NCI-H146 treated with DMSO at 0.1 percent for 48 hours (cell line): ENCODE data around the gene CTDP1.

ENCODE experiments used
- DNase-seq: peaks from one replicate; lab custom pipeline; 2025; ENCODE audit not compliant: unreplicated experiment; lab: John Stamatoyannopoulos, UW

The CTDP1 gene

DNA sequence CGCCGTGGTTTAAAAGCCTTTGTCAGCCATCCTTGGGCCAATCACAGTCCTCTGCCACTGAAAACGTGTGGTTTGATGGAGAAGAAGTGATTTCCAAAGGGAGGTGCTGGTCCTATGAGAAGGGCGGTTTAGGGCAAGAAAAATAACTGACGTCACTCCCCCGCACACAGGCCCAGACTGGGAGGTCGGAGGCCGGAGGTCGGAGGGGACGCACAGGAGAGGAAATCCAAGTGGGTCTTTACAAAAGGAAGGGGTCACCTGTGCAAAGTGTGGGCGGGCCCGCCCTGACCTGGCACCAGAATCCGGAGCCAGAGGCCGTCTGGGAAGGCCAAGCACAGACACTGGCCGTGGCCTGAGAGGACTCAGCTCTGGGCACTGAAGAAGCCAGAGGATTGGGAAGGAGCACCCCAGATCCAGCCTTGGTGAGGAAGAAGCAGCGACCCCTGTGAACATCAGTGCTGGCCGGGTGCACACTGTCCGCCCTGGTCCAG, 100.1 kb downstream of the CTDP1 start:
- DNase-seq: no peak

DNA sequence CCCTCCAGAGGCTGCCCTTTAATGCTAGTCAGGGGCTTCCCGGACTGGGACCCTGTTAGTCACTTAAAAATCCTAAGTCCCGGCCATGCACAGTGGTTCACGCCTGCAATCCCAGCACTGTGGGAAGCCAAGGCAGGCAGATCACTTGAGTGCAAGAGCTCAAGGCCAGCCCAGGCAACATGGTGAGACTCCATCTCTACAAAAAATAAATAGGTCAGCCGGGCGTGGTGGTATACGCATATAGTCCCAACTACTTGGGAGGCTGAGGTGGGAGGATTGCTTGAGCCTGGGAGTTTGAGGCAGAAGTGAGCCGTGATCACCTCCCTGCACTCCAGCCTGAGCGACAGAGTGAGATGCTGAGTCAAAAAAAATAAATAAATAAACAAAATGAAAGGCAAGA, 100.9 kb downstream of the CTDP1 start:
- no peak for DNase-seq

DNA sequence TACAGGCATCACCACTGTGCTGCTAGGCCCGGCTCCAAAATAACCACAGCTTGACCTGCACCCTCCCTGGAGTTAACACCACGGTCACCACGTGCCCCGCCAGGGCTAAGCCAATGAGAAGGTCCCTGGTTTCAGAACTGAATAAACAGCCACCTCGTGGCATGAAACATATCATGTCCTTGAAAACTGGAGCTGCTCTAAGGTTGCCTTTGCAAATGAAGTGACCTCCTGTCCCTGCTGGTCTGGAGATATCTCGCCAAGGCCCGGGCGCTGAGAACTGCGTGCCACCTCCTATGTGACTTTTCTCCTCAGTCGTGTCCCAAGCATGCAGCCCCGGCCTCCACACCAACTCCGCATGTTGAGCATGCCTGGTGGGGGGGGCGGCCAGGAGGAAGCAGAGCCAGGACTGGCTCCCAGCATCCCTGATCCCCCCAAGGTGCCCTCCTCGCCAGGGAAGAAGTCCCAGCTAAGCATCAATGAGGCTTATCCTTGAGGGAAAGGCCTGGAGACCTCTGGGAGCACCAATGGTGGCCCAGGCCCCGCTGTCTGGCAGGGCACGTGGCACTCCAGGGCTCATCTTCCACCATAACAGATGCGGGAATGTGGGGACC, 101.8 kb downstream of the CTDP1 start:
- no peak for DNase-seq

DNA sequence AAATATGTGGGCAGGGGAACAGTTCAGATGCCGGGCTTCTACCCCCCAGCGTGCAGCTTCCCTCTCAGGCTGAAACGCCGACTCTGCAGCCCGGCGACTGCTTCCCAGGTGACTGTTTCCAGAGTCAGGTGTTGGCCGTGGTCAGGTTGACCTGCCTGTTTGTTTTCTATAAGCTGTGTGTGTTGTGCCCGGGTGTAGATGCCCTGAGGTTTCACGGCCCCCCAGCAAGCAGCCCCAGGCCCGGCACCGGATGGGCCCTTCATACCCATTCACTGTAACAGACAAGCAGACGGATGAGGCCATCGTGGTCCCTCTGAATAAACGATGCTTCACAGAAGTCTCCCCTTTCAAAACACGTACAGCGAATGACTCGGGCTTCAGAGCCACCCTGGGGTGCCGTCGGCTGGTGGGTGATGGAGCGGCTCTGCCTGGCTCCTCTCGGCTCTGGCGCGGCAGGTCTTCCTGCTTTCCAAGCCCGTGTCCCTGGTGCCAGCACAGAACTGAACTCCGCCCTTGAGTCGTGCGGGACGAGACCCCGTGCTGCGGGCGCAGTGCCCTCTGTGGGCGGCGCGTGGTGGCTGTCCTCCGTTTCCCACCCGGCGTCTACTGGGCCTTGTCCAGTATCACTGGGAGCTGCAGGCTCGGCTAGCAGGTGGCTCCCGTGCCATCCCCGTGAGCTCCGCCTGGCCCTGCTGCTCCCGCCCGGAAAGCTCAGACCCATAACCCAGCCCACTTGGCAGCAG, 103.1 kb downstream of the CTDP1 start:
- peak; percentile 29 for DNase-seq

DNA sequence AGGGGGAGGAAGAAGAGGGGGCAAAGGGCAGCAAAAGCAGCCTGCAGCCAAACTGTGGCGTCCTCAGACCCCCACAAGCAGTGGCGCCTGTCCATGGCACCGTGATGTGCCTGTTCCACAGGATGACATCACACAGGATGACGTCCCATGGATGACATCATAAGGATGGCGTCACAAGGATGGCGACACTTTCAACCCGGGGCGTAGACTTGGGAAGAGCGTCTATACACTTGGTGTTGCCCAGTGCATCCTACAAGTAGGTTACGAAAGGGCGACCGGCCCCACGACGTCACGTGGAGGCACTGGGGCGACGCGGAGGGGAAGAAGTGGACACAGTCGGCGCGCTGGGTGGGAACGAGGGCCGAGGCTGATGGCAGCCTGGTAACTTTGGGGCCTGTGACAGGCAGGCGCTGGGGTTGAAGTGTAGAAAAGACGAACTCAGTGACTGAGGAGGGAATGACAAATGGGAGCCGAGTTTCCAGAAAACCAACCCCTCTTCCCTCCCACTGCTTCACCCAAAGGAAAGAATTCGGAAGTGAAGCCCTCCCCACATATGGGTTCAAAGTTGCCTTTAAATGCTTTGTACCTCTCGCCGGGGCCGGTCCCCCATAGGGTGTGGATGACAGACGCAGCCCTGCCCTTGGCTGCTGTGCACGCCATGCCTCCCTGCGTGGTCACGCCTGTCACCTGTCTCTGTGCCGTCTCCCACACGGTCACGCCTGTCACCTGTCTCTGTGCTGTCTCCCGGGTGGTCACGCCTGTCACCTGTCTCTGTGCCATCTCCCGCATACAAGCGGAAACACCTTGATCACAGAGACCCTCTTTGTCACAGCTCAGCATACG, 104.7 kb downstream of the CTDP1 start:
- DNase-seq: no peak

DNA sequence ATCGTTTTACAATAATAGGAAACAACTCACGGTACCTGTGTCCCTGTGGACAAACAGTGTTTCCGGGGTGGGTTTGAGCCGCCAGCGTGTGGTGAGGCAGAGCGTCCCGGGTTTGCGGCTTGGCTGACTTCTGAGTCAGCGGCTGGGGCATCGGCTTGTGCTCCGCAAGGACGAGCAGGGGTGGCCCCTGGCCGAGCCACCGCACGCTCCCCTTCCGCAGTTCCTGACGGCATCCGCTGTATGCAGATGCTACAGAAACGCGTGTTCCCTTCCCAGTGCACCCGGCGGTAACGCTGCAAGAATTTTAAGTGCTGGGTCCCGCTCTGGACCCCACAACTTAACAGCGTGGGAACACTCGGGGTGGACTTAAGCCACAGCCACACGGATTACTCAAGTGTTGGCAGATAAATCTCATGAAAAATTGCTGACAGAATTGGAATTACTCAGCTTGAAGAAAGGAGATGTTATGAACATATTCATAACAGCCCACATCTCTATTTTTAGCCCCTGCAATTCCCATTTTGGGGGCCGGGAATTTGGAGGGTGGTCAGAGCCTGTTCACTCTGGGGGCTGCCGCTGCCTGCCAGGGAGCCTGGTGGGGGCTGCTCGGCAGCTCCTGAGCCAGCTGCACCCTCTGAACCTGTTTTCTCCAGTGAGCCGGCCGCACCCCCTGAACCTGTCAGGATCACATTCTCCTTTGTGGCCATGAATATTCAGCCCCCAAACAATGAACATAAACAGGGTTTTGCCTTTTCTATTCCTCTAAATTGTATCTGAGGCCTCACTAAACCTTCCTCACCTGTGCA, 105.6 kb downstream of the CTDP1 start:
- DNase-seq: peak; percentile 41

DNA sequence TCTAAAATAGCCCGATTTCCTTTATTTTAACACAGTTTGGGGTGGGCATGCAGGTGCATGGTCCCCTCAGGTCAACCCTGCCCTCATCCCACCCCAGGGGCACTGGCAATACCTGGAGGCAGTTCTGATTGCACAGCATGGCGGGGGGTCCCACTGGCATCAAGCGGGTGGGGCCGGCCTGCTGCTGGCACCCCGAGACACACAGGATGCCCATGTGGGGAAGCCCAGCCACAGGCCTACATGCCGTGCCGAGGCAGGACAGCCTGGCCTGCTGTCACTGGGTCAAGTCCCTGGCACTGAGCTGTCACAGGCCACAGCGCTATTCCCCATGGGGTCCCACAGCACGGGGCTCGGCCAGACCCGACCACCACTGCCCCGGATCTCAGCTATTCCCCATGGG, 106.2 kb downstream of the CTDP1 start:
- DNase-seq: no peak

DNA sequence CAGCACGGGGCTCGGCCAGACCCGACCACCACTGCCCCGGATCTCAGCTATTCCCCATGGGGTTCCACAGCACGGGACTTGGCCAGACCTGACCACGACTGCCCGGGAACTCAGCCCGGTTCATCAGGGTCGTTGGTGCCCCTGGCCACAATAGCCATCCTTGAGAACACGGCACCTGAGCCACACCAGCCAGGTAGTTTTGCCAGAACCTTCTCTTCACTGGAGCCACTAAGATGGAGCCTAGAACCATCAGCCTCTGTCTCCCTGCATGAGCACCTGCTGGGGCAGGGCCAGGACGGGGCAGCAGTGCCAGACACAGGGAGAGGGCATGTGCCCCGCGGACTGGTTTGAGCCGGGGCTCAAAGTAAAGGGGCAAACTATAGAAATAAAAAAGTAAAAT, 106.7 kb downstream of the CTDP1 start:
- DNase-seq: no peak

DNA sequence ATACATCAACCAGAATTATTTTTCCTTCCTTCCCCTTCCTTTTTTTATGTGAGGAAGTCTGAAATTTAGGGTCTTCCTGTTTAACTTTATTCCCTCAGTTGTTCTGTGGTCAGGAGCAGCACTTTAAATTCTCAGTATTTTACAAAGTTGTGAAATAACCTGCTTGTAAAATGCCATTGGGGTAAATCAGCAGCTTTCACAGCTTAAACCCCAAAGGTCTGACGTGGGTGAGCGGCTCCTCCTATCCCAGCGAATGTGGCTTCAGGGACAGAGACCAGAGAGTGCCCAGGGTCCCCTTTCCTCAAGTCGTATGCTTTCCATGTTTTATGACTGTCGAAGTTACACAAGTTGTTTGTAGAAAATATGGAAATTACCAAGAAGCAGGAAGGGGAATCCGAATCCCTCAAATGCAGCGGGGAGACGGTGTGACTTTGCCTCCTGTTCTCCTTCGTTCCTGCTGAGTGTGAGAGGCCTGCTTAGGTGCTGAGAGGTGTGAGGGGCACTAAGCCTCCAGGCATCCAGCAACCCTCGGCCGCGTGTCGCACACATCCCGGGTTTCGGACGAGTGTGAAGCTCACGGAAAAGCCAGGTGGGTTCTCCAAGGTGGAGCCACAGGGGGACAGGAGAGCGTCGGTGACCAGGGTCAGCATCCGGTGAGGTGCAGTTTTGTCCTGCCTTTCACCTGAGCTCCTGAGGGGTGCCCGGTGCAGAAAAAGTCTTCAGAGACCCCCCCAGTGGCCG, 107.4 kb downstream of the CTDP1 start:
- DNase-seq: no peak

DNA sequence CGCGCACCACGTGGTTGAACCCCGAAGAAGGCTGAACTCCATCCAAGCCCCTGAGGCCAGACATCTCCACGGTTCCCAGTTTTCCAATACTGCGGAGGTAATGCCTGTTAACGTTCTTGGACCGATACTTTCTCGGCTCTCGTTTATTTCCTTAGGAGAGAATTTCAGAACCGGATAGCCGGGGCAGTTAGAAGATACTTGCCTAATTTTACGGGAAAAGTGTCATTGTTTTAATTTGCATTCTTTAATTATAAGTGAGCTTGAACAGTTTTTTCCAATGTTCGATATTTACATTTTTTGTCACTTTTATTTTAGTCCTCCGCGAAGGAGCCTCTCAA, 107.9 kb downstream of the CTDP1 start:
- DNase-seq: no peak

DNA sequence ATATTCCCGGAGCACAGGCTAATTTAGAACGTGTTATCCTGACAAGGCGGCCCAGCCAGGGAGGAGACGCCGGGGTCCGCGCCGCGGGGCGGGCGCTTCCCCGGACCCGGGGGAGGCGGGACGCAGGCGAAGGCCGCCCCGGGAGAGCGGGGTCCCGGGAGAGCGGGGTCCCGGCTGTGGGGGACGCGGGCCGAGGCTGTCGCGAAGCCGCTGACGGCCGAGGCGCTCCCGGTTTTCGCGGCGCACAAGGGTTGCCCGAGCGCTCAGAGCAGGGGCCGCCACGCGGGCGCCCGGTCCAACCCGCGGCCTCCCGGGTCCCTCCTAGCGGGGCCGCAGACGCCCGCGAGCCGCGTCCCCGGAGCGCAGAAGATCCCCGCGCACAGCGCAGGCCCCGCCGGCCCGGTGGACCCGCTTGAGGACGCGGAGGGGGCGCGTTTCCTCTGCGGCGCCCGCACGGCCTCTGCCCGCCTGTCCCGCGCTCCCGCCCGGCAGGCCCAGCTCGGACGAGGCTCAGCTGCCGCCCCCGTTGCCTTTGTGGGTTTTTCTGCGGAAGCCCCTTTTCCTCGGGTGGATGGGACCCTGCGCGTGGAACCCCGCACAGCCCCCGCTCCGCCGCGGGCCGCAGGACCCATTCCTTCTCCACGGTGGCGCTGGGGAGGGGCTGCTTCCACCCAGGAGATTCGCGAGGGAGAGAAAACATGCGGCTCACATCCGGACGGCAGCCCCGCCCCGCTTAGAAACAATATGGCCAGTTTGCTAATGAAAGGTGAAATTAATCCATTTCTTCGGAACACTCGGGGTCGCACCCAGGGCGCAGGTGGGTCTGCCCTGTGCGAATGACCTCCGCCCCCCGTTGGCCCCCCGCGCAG, 108.5 kb downstream of the CTDP1 start:
- DNase-seq: no peak

DNA sequence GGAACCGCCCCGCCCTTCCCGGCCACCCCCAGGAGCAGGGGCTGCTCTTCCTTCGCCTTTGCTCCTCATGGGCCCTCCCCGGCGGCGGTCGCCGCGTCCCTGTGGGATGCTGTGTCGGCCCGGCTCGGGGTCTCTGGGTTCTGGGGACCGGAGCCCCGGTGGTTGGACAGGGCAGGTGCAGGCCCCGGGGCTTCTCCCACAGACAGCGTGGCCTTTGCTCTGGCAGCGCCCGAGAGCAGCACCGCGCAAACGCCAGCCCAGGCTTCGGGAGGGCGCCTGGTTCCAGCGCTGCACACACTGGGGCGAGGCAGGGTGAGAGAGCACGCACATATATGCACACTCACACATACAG, 109.1 kb downstream of the CTDP1 start:
- no peak for DNase-seq

DNA sequence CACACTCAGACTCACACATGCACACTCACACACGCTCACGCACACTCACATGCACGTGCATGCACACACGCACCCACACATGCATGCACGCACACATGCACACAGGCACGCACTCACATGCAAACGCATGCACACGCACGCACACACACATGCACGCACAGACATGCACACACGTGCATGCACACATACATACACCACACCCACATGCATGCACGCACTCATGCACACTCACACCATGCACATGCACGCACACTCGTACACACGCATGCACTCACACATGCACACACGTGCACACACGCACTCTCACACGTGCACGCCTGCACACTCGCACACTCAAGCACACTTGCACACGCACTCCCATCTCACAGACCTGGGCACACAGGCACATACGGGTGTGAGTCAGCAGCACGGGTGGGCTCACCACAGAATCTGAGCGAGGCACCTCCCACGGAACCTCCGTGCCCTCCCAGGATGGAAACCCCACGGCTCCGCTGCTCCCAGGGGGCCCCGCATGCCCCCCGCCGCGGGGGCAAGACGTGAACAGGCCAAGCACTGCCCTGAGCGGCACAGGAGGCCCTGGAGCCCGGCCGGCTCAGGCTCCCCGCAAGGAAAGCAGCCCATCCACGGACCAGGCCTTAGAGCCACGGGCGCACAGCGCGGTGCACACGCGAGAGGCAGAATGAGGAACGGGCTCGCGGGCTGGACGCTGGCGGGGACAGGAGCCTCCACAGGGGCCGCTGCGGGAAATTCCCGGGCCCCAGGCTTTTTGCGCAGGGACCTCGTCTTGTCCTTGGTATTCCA, 109.7 kb downstream of the CTDP1 start:
- DNase-seq: no peak

DNA sequence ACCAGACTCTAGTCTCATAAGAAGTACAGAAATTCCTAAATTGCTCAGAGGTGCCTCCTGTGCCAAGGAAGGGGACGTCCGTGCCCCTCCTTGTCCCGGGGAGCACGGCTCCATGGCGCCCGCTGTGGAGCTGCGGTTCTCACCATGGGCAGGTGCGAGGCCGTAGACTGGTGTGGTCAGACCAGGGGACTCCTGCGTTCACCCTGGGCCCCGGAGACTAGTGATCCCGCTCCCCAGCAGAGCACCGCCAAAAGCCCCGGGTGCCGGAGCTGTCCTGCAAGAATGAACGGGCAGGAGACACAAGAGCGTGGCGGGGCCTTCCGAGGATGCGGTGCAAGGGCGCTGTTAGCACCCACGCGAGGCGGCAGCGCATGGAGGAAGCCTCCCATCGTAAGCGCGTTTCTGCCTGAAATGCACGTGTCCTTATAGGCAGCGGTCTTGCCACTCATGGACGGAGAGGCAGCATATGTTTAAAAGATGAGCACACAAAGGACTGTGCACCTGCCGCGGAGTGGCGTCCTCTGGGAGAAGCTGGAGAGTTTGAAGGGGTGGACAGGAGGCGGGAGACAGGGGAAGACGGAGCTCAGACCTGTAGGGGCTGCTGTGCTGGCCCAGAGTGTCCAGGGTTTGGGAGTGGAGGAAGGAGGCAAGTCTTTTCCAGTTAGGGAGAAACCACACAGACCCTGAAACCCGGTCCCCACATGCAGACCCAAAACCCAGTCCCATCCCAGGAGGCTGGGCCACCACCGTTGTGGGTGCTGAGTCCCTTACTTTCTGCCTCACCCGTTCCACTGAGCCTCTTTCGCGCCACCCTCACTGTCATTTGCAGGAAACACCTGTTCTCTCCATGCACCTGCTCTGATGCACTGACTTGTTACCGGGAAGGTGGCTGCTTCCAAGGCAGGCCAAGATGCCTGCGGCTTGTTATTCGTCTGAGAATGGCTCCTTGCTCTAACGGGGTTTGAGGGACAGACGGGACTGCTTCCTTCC, 110.6 kb downstream of the CTDP1 start:
- DNase-seq: peak; percentile 69

DNA sequence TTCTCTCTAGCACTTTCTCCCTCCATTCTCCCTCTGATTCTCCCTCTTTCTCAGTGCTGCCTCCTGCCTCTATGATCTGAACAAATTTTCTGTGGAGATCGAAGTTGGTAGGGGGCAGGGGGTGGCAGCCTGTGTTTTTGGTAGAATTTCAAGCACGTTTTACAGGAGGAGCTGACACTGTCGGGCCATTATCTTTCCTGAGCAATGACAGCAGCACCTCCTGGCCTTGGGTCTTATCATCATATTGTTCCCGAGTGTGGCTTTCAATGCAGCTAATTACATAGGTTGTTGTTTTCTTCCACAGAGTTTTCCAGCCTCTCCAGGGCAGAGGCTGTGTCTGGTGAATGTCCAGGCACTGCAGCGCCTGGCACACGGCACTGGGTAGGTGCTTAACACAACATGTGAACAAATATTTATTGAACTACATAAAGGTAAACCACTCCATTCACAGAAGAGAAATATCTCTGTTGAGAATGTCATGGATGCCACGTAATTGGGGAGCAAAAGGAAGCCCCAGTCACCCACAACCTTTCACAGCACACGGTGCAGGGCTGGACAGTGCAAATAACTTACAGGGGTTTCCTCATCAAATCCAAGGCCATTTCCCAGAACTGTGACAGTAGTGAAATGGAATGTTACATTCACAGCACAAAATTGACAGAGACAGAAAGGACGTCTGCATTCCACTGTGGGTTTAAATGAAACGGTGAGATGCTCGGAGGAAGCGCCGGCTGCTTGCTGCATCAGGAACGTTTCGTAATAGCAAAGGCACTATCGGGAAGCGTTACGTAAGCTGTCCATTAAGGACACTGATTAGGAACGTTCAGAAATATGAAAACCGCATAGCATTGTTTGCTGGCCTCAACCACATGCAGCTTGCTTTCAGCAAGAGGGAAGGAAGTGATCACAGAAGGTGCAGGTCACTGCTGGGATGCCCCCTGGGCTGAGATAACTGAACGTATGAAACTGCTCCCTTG, 111.7 kb downstream of the CTDP1 start:
- DNase-seq: peak; percentile 34
